ENCODE measurements around the gene CARMIL1. TPM values are rescaled to one million over a fixed set of nuclear protein-coding genes. Genes with fewer than 3 reads are reported as not detected.

Gene CARMIL1
- total RNA-seq, 1 donor from 2014 or later, result 14.5 TPM

DNA sequence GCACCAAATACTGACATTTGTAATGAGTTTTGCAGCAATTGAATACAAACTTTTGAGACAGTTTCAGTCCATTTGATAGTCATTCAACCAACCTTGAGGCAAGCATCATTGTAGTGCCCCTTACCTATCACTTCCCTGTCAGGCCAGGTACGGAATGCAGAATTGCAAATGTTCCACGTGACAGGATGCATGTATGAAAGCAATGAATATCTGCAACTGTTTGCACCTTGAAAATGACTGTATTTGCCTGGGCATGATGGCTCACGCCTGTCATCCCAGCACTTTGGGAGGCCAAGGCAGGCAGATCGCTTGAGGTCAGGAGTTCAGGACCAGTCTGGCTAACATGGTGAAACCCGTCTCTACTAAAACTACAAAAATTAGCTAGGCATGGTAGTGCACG lies 226.8 kb downstream of the CARMIL1 start:
- TF ChIP-seq, protein P1, sequence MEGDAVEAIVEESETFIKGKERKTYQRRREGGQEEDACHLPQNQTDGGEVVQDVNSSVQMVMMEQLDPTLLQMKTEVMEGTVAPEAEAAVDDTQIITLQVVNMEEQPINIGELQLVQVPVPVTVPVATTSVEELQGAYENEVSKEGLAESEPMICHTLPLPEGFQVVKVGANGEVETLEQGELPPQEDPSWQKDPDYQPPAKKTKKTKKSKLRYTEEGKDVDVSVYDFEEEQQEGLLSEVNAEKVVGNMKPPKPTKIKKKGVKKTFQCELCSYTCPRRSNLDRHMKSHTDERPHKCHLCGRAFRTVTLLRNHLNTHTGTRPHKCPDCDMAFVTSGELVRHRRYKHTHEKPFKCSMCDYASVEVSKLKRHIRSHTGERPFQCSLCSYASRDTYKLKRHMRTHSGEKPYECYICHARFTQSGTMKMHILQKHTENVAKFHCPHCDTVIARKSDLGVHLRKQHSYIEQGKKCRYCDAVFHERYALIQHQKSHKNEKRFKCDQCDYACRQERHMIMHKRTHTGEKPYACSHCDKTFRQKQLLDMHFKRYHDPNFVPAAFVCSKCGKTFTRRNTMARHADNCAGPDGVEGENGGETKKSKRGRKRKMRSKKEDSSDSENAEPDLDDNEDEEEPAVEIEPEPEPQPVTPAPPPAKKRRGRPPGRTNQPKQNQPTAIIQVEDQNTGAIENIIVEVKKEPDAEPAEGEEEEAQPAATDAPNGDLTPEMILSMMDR (IDR thresholded peaks at IDR 0.05), result no peak
- Mint-ChIP-seq H3K4me3 (ENCODE audit: unreplicated experiment) (no peak overlapping the region), H3K36me3 (ENCODE audit: low read depth) (peaks cover 4% of the 10 kb centered on the region), H3K4me1 (ENCODE audit: low read depth) (no peaks in the 10 kb centered on the region), H3K27ac (ENCODE audit: unreplicated experiment) (no peak overlapping the region), H3K27me3 (ENCODE audit: low read depth) (no peaks in the 10 kb centered on the region), H3K9me3 (ENCODE audit: low read depth) (no peaks in the 10 kb centered on the region)
- no peak for DNase-seq (ENCODE audit: low spot score)

DNA sequence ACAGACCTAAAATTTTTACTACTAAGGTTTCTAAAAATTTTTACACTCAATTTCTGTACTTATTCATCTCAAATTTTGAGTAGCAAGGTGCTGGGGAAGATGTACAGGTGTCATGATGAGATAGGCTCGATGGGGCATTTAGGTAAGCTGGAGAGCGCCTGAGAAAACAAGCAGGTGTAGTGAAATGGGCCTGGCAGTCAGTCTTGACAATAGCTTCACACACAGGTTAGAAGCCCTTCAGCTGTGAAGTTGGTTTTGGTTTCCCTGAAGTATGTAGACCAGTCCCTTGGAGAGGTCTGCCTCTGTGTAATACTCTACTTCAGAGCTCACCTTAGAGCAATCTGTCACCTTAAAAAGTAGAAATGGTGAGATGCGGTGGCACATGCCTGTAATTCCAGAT lies 228.9 kb downstream of the CARMIL1 start:
- no peak for DNase-seq (ENCODE audit: low spot score)
- Mint-ChIP-seq H3K27ac (ENCODE audit: unreplicated experiment) (no peak overlapping the region), H3K4me1 (ENCODE audit: low read depth) (peaks cover 5% of the 10 kb centered on the region), H3K4me3 (ENCODE audit: unreplicated experiment) (no peak overlapping the region), H3K9me3 (ENCODE audit: low read depth) (no peaks in the 10 kb centered on the region), H3K36me3 (ENCODE audit: low read depth) (peaks cover 2% of the 10 kb centered on the region), H3K27me3 (ENCODE audit: low read depth) (no peaks in the 10 kb centered on the region)
- TF ChIP-seq, protein P1 (IDR thresholded peaks at IDR 0.05), result no peak

DNA sequence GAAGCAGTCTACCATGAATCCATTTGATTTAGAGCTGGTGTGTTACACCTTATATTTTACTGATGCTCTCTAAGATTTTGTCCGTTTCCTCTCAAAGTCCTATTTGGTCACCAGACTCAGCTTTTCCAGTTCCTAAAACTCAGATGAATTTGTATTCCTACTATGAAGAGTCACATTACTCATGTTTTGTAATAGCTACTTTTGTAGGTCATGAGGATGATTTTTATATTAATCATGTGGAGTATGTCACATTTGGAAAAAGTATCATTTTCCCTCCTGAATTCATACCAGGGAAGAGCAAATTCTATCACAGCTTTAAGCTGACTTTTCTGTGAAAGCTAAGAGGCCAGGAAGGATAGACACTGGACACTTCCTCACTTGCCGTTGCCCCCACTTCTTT lies 232.2 kb downstream of the CARMIL1 start:
- TF ChIP-seq, protein P1 (IDR thresholded peaks at IDR 0.05), result no peak
- Mint-ChIP-seq H3K9me3 (ENCODE audit: low read depth) (no peaks in the 10 kb centered on the region), H3K4me3 (ENCODE audit: unreplicated experiment) (no peak overlapping the region), H3K27me3 (ENCODE audit: low read depth) (no peaks in the 10 kb centered on the region), H3K4me1 (ENCODE audit: low read depth) (peaks cover 5% of the 10 kb centered on the region), H3K27ac (ENCODE audit: unreplicated experiment) (no peak overlapping the region), H3K36me3 (ENCODE audit: low read depth) (peaks cover 5% of the 10 kb centered on the region)
- DNase-seq (ENCODE audit: low spot score), result no peak

DNA sequence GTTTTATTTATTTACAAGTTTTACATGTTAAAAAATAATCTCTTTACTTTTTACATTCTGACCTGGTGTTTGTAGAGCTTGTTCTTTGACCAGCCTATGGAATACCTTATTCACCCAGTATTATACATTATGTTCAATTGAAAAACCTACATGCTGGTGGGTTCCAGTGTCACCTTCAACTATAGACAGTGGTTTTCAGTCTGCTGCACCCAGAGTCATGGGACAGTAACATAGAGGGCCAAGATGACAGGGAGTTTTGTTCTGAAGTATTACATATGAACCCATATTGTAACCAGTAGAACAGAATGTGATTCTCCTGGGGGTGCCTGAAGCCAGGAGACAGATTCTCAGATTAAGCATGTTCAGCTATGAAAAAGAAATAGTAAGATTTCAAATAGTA lies 233.4 kb downstream of the CARMIL1 start:
- no peak for DNase-seq (ENCODE audit: low spot score)
- H3K27me3 Mint-ChIP-seq (ENCODE audit: low read depth), result no peaks in the 10 kb centered on the region
- TF ChIP-seq, protein P1 (IDR thresholded peaks at IDR 0.05), result no peak
- no peaks in the 10 kb centered on the region for H3K9me3 Mint-ChIP-seq (ENCODE audit: low read depth)
- H3K4me3 Mint-ChIP-seq (ENCODE audit: unreplicated experiment), result no peak overlapping the region
- no peak overlapping the region for H3K27ac Mint-ChIP-seq (ENCODE audit: unreplicated experiment)
- H3K4me1 Mint-ChIP-seq (ENCODE audit: low read depth), result peaks cover 5% of the 10 kb centered on the region
- H3K36me3 Mint-ChIP-seq (ENCODE audit: low read depth), result peaks cover 12% of the 10 kb centered on the region

DNA sequence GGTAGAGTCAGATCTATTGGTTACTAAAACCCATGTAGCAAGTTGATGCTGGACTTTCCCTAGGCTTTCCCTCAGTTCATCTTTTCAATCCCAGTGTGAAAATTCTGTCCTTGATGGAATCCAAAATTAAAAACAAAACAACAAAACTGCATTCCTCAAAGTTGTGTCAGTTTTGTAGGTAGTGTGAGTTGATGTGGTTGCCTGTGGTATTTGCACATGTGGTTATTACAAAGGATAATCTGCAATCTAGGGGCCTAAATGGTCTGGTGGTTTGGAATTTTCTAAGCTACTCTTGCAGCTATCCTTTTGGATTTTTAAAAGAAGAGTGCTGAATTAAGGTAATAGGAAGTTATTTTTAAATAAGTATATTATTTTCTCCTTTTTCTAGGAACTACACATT lies 240.7 kb downstream of the CARMIL1 start:
- no peak overlapping the region for H3K27ac Mint-ChIP-seq (ENCODE audit: unreplicated experiment)
- no peaks in the 10 kb centered on the region for H3K27me3 Mint-ChIP-seq (ENCODE audit: low read depth)
- H3K4me3 Mint-ChIP-seq (ENCODE audit: unreplicated experiment), result no peak overlapping the region
- no peaks in the 10 kb centered on the region for H3K4me1 Mint-ChIP-seq (ENCODE audit: low read depth)
- no peak for DNase-seq (ENCODE audit: low spot score)
- no peaks in the 10 kb centered on the region for H3K9me3 Mint-ChIP-seq (ENCODE audit: low read depth)
- peaks cover 30% of the 10 kb centered on the region for H3K36me3 Mint-ChIP-seq (ENCODE audit: low read depth)
- TF ChIP-seq, protein P1 (IDR thresholded peaks at IDR 0.05), result no peak

Data from chondrocyte (in vitro differentiated cells).